K562 (cell line): ENCODE data around the gene ZNF800. TPM values are rescaled to one million over a fixed set of nuclear protein-coding genes. Genes with fewer than 3 reads are reported as not detected.

Experiments
- ATAC-seq: fragments of 200-7000 bp; cut with Tn5 transposase; 3 replicates; pipeline ENCODE4 v1.9.1; 2020; ENCODE audit warnings: moderate library complexity
- BruUV-seq: library from RNA; stranded (reverse); fragments of 400-500 nt; replicated peaks from 2 replicates; lab custom pipeline; 2021; lab: Mats Ljungman, UMichigan
- CTCF ChIA-PET: fragments of 300-600 bp; formaldehyde crosslinking; extraction: SDS; loops from one replicate; lab custom pipeline; 2021; ENCODE audit warnings: low intra/inter-chr PET ratio; lab: Yijun Ruan, JAX
- POLR2A ChIA-PET: fragments of 300-600, 350-650 bp; sonication (Branson Sonifier 250); formaldehyde crosslinking; extraction: SDS; loops from one replicate; lab custom pipeline; 2021; ENCODE audit warnings: antibody characterized with exemption, inconsistent platforms; lab: Yijun Ruan, JAX
- DNase-seq, 4 experiments: peaks; one replicate each; pipeline versions ENCODE4 v3.0.0 to v3.0.0-alpha.2; 2011 to 2018; ENCODE audit warnings: low spot score in 3 of 4, mixed read lengths in 3 of 4; ENCODE audit errors: extremely low read depth in 1 of 4
- FAIRE-seq: peaks from 2 replicates; lab custom pipeline; 2011; peaks lifted over from hg19 to GRCh38; lab: Jason Lieb, UNC
- H2AFZ ChIP-seq: 2 replicates; pipeline ENCODE4 v1.6.0; 2011; ENCODE audit warnings: low read depth, low read length, control low read depth, inconsistent platforms
- H3K27ac ChIP-seq: fragments of 200-600 bp; 3 replicates; pipeline ENCODE4 v1.8.0; 2011; ENCODE audit warnings: low read depth, mild to moderate bottlenecking, control low read depth, inconsistent platforms, low read length, moderate library complexity, mixed read lengths; ENCODE audit errors: extremely low read depth
- H3K27me3 ChIP-seq, 2 experiments: fragments of 300-600 bp in 1 of 2; 2 replicates in 1 of 2; 3 replicates in 1 of 2; pipeline versions ENCODE4 v1.6.0 to v1.8.0; 2011; ENCODE audit warnings: inconsistent platforms in 2 of 2, low read length in 2 of 2, mild to moderate bottlenecking in 1 of 2, mixed read lengths in 1 of 2, moderate library complexity in 1 of 2; ENCODE audit not compliant: control insufficient read depth in 2 of 2, insufficient read depth in 2 of 2
- H3K36me3 ChIP-seq: fragments of 300-600 bp; 3 replicates; pipeline ENCODE4 v1.8.0; 2011; ENCODE audit warnings: mild to moderate bottlenecking, low read length, inconsistent platforms; ENCODE audit not compliant: control insufficient read depth, insufficient read depth
- H3K4me1 ChIP-seq, 2 experiments: fragments of 200-600 bp in 1 of 2; replicated peaks in 1 of 2; 2 replicates in 1 of 2; 3 replicates in 1 of 2; pipeline versions ENCODE4 v1.5.1 to v1.8.0; 2011; ENCODE audit warnings: inconsistent platforms in 2 of 2, low read length in 2 of 2, mild to moderate bottlenecking in 1 of 2, mixed read lengths in 1 of 2, moderate library complexity in 1 of 2; ENCODE audit not compliant: control insufficient read depth in 2 of 2, insufficient read depth in 2 of 2
- H3K4me2 ChIP-seq: 2 replicates; pipeline ENCODE4 v1.6.1; 2011; ENCODE audit warnings: low read length, control low read depth, inconsistent platforms, mixed read lengths; ENCODE audit not compliant: insufficient read depth
- H3K4me3 ChIP-seq: fragments of 200-600 bp; sonication (generic), shearing (Covaris generic); 2 replicates; pipeline ENCODE4 v1.5.1; 2016; ENCODE audit warnings: control low read depth, inconsistent platforms
- H3K79me2 ChIP-seq: fragments of 200-600 bp; 3 replicates; pipeline ENCODE4 v1.8.0; 2011; ENCODE audit warnings: low read length, inconsistent platforms; ENCODE audit not compliant: control insufficient read depth, insufficient read depth
- H3K9ac ChIP-seq, 2 experiments: 2 replicates each; pipeline versions ENCODE4 v1.6.0 to v1.6.1; 2011; ENCODE audit warnings: low read depth in 2 of 2, low read length in 2 of 2, control low read depth in 1 of 2, inconsistent platforms in 1 of 2, mild to moderate bottlenecking in 1 of 2, mixed read lengths in 1 of 2; ENCODE audit not compliant: insufficient read depth in 1 of 2
- H3K9me1 ChIP-seq: one replicate; pipeline ENCODE4 v1.6.0; 2011; ENCODE audit warnings: inconsistent platforms, mild to moderate bottlenecking, low read length, moderate library complexity; ENCODE audit not compliant: control insufficient read depth, insufficient read depth
- H3K9me3 ChIP-seq: replicated peaks from 2 replicates; pipeline ENCODE4 v1.5.1; 2011; ENCODE audit warnings: low read depth, low read length, inconsistent platforms; ENCODE audit not compliant: control insufficient read depth, insufficient read depth
- H4K20me1 ChIP-seq: replicated peaks from 2 replicates; pipeline ENCODE4 v1.6.1; 2011; ENCODE audit warnings: low read length, inconsistent platforms, mixed read lengths; ENCODE audit not compliant: control insufficient read depth, insufficient read depth
- BCL6 ChIP-seq: fragments of 250-450 bp; sonication (Bioruptor Pico); IDR thresholded peaks from 2 replicates; pipeline ENCODE4 v1.4.0; 2020
- C11orf30 ChIP-seq: fragments of 450-650 bp; IDR thresholded peaks from 2 replicates; pipeline ENCODE4 v1.6.1; 2016; ENCODE audit warnings: low read depth, mild to moderate bottlenecking
- CBX3 ChIP-seq, 2 experiments: IDR thresholded peaks; 1 replicate in 1 of 2; 2 replicates in 1 of 2; pipeline ENCODE4 v1.6.1; 2012; ENCODE audit warnings: inconsistent platforms in 2 of 2, low read length in 2 of 2, borderline replicate concordance in 1 of 2, control low read depth in 1 of 2
- EHMT2 ChIP-seq: fragments of 450-650 bp; IDR thresholded peaks from 2 replicates; pipeline ENCODE4 v1.6.1; 2018; ENCODE audit warnings: antibody characterized with exemption
- ETV6 ChIP-seq, 3 experiments: fragments of 150-350 bp in 1 of 3; sonication (generic) in 1 of 3; formaldehyde crosslinking in 1 of 3; IDR thresholded peaks; 2 replicates each; pipeline versions ENCODE4 v1.6.1 to v1.8.0; 2014 to 2022; ENCODE audit warnings: borderline replicate concordance in 2 of 3, low read depth in 2 of 3, antibody characterized with exemption in 1 of 3, low read length in 1 of 3, mild to moderate bottlenecking in 1 of 3, missing genetic modification reagents in 1 of 3
- HMBOX1 ChIP-seq: sonication (generic); IDR thresholded peaks from 2 replicates; pipeline ENCODE4 v1.6.1; 2016
- JUND ChIP-seq, 2 experiments: IDR thresholded peaks; 2 replicates in 1 of 2; 3 replicates in 1 of 2; pipeline ENCODE4 v1.6.1; 2011; ENCODE audit warnings: borderline replicate concordance in 2 of 2, low read depth in 2 of 2, low read length in 2 of 2, improper control_type of control experiment in 1 of 2, missing biosample characterization in 1 of 2, missing genetic modification characterization in 1 of 2, missing genetic modification reagents in 1 of 2
- PHB ChIP-seq: fragments of 250-450 bp; sonication (Bioruptor Pico); IDR thresholded peaks from 2 replicates; pipeline ENCODE4 v1.5.0; 2021
- SAFB2 ChIP-seq: fragments of 200-400 bp; formaldehyde crosslinking; IDR thresholded peaks from 2 replicates; pipeline ENCODE4 v1.6.1; 2018; ENCODE audit warnings: borderline replicate concordance, low read length, low read depth, moderate library complexity; ENCODE audit not compliant: severe bottlenecking
- SIN3B ChIP-seq: fragments of 450-650 bp; IDR thresholded peaks from 2 replicates; pipeline ENCODE4 v1.6.1; 2017; ENCODE audit warnings: low read depth, mild to moderate bottlenecking, moderate library complexity
- SOX6 ChIP-seq: fragments of 450-650 bp; IDR thresholded peaks from 2 replicates; pipeline ENCODE4 v1.6.1; 2014; ENCODE audit warnings: mild to moderate bottlenecking
- STAG1 ChIP-seq: sonication (generic); formaldehyde crosslinking; IDR thresholded peaks from 2 replicates; pipeline ENCODE4 v1.5.0; 2020; ENCODE audit warnings: missing genetic modification reagents, borderline replicate concordance
- STAT5B ChIP-seq: fragments of 250-450 bp; sonication (Bioruptor Pico); IDR thresholded peaks from 2 replicates; pipeline ENCODE4 v1.8.0; 2021; ENCODE audit warnings: mild to moderate bottlenecking, inconsistent platforms
- TCF3 ChIP-seq: sonication (generic); formaldehyde crosslinking; IDR thresholded peaks from 2 replicates; pipeline ENCODE4 v1.4.0; 2020; ENCODE audit warnings: mild to moderate bottlenecking, missing genetic modification reagents
- TCF7 ChIP-seq: sonication (generic); IDR thresholded peaks from 2 replicates; pipeline ENCODE4 v1.6.1; 2016; ENCODE audit warnings: antibody characterized with exemption, borderline replicate concordance
- TGIF2 ChIP-seq: sonication (generic); formaldehyde crosslinking; IDR thresholded peaks from 2 replicates; pipeline ENCODE4 v1.8.1; 2022; ENCODE audit warnings: mild to moderate bottlenecking, missing genetic modification reagents, moderate library complexity
- ZNF212 ChIP-seq: fragments of 450-650 bp; formaldehyde crosslinking; IDR thresholded peaks from 2 replicates; pipeline ENCODE4 v1.4.0; 2020; ENCODE audit warnings: mild to moderate bottlenecking
- ZNF398 ChIP-seq: fragments of 250-450 bp; sonication (Bioruptor Pico); IDR thresholded peaks from 2 replicates; pipeline ENCODE4 v1.8.0; 2021; ENCODE audit warnings: moderate library complexity, mild to moderate bottlenecking, inconsistent platforms
- WGBS: fragments of 100-300 bp; shearing (Covaris generic); methylation state at CpG from one replicate; pipeline ENCODE4 v1.1.6; 2016; ENCODE audit warnings: low coverage, mixed read lengths; ENCODE audit not compliant: insufficient coverage; ENCODE audit errors: missing lambda C conversion rate; 5-methylcytosine and 5-hydroxymethylcytosine counted together
- in situ Hi-C: fragments of 300-500 bp; cut with MboI; formaldehyde crosslinking; loops from 4 replicates; pipeline ENCODE4 v1.15.0; 2018; ENCODE audit warnings: inconsistent platforms, mixed read lengths
- intact Hi-C: fragments of 100-400 bp; cut with micrococcal nuclease; formaldehyde crosslinking; loops from 2 replicates; pipeline ENCODE4 v1.14.2; 2022
- polyA plus RNA-seq, 8 experiments: library from polyadenylated mRNA; depleted of rRNA in 4 of 8; stranded (reverse) in 5 of 8; unstranded in 3 of 8; fragments of >200 nt; fragmentation: Nextera tagmentation in 2 of 8; fragmentation: Illumina TruSeq in 1 of 8; extraction: Ambion mirVana in 2 of 8; extraction: Trizol in 1 of 8; gene quantifications; 2 replicates each; pipeline versions ENCODE4 v1.2.1 to v1.2.3, GENCODE V29; 2011 to 2014; ENCODE audit warnings: inconsistent platforms in 1 of 8, missing spikeins in 1 of 8
- total RNA-seq, 7 experiments: library from RNA; depleted of rRNA in 6 of 7; stranded (reverse); fragments of >200 nt in 6 of 7; fragmentation: Illumina TruSeq in 2 of 7; extraction: Trizol in 2 of 7; gene quantifications; 2 replicates each; pipeline versions ENCODE4 v1.2.1 to v1.2.3, GENCODE V29; 2011 to 2021; ENCODE audit warnings: low replicate concordance in 1 of 7
- TF ChIP-seq, protein P1 (sequence below): fragments of 450-650 bp; IDR thresholded peaks from 2 replicates; pipeline ENCODE4 v1.6.1; 2016; ENCODE audit warnings: borderline replicate concordance

Gene ZNF800
- total and polyA plus RNA-seq, 9 of the 15 experiments (the other 6 are each of a cell fraction or from before 2014, with no cell fraction given): 7.5 to 58.3 (median 33.4) TPM

DNA sequence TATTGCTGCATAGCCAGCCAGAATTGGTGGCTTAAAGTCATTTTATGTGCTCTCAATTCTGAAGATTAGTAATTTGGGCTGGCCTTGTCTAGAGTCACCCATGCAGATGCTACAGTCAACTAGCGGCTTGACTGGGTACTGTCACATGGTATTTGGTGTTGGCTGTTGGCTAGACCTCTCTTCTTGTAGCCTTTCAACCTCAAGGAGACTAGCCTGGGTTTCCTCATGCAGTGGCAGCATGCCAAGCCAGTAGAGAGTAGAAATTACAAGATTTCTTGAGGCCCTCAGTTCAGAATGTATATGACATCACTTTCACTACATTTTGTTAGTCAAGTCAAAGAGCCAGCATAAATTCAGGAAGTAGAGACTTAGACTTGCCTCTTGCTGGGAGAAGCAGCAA lies 3.7 kb upstream of the ZNF800 start:
- H3K4me3 ChIP-seq: no peak overlapping the region
- H3K27me3 ChIP-seq: peaks cover 0 to 8% of the 10 kb centered on the region in 2 experiments; a peak in 1 of 5 replicates
- H3K79me2 ChIP-seq: peaks cover 18% of the 10 kb centered on the region
- H3K4me1 ChIP-seq: peaks cover 8 to 20% of the 10 kb centered on the region in 2 experiments
- H2AFZ ChIP-seq: 0 out of 2 replicates have a peak overlapping the region, but pooled peaks have one; percentile 0
- no peak overlapping the region for H3K27ac ChIP-seq
- no TSS peak for BruUV-seq
- H4K20me1 ChIP-seq: 0 out of 2 replicates have a peak, but pooled peaks cover 4% of the 10 kb centered on the region
- H3K9ac ChIP-seq: no peak overlapping the region
- DNase-seq: peak; percentile 35 to 52 (median 43)
- H3K36me3 ChIP-seq: peaks cover 3% of the 10 kb centered on the region; the same call in 1 of the 3 replicates
- ChIA-PET POLR2A (no interaction called here), CTCF (no interaction called here)
- no peaks in the 10 kb centered on the region for H3K9me3 ChIP-seq
- H3K4me2 ChIP-seq: no peak overlapping the region
- intact Hi-C loops: no loop called here
- H3K9me1 ChIP-seq: no peaks in the 10 kb centered on the region
- peak; percentile 19 for ATAC-seq
- peak; percentile 46 for FAIRE-seq
- WGBS: 43% methylated on average over 1 of the region's 1 CpG
- in situ Hi-C loops: no loop called here
- no peak for TF ChIP-seq JUND (IDR thresholded peaks at IDR 0.05; ENCODE audit: borderline replicate concordance, low read depth, low read length)
- TF ChIP-seq JUND (tag; IDR thresholded peaks at IDR 0.05; ENCODE audit: borderline replicate concordance, low read depth, low read length): no peak; the same call in 2 of the 3 replicates
- no peak for TF ChIP-seq ZNF212 (CRISPR knock-in tag)
- no peak for TF ChIP-seq TCF3
- TF ChIP-seq SOX6: no peak
- TF ChIP-seq TGIF2 (CRISPR knock-in tag): no peak
- no peak for TF ChIP-seq SAFB2
- TF ChIP-seq STAG1 (CRISPR knock-in tag): no peak
- peak in 1 of 2 experiments; percentile 69; a peak in 1 of 3 replicates for TF ChIP-seq CBX3 (IDR thresholded peaks at IDR 0.05; ENCODE audit: borderline replicate concordance in 1 of 2, low read length in 2 of 2)
- no peak for TF ChIP-seq BCL6 (CRISPR knock-in tag)
- no peak for TF ChIP-seq C11orf30
- TF ChIP-seq EHMT2: peak; percentile 67
- TF ChIP-seq, protein P1, sequence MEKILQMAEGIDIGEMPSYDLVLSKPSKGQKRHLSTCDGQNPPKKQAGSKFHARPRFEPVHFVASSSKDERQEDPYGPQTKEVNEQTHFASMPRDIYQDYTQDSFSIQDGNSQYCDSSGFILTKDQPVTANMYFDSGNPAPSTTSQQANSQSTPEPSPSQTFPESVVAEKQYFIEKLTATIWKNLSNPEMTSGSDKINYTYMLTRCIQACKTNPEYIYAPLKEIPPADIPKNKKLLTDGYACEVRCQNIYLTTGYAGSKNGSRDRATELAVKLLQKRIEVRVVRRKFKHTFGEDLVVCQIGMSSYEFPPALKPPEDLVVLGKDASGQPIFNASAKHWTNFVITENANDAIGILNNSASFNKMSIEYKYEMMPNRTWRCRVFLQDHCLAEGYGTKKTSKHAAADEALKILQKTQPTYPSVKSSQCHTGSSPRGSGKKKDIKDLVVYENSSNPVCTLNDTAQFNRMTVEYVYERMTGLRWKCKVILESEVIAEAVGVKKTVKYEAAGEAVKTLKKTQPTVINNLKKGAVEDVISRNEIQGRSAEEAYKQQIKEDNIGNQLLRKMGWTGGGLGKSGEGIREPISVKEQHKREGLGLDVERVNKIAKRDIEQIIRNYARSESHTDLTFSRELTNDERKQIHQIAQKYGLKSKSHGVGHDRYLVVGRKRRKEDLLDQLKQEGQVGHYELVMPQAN: no peak
- no peak for TF ChIP-seq TCF7
- no peak for TF ChIP-seq SIN3B
- TF ChIP-seq PHB (CRISPR knock-in tag): no peak
- peak; percentile 67 for TF ChIP-seq HMBOX1
- TF ChIP-seq ZNF398 (CRISPR knock-in tag): no peak
- TF ChIP-seq STAT5B (CRISPR knock-in tag): no peak
- TF ChIP-seq ETV6 (IDR thresholded peaks at IDR 0.05; ENCODE audit: borderline replicate concordance in 1 of 2, low read depth in 2 of 2, low read length in 1 of 2): no peak
- no peak for TF ChIP-seq ETV6 (CRISPR knock-in tag; IDR thresholded peaks at IDR 0.05; ENCODE audit: borderline replicate concordance)
